ENCODE data around the gene ALOX5. TPM values are rescaled to one million over a fixed set of nuclear protein-coding genes. Genes with fewer than 3 reads are reported as not detected.

The ALOX5 gene
- total RNA-seq, 4 donors from 2014 or later: 12.3 to 46.1 (median 14.7) TPM

DNA sequence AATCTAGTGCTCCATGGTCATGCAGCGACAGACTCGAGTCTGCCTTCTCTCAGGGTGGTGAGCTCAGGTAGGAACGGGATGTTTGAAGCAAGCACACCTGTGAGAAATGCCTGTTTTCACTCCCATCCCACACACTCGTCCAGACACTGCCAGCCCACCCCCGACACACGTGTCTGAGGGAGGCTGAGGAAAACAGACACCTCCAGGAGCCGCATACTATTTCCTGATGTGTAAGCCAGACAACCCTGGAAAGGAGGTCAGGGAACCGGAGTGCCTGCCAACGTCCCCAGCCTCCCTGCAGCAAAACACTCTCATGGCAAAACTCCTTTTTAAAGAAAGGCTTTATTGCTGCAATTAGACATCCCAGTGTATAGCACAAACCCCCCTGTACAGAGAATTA lies 80.2 kb downstream of the ALOX5 start:
- no peak for TF ChIP-seq EP300 (IDR thresholded peaks at IDR 0.05)
- TF ChIP-seq, protein P1, sequence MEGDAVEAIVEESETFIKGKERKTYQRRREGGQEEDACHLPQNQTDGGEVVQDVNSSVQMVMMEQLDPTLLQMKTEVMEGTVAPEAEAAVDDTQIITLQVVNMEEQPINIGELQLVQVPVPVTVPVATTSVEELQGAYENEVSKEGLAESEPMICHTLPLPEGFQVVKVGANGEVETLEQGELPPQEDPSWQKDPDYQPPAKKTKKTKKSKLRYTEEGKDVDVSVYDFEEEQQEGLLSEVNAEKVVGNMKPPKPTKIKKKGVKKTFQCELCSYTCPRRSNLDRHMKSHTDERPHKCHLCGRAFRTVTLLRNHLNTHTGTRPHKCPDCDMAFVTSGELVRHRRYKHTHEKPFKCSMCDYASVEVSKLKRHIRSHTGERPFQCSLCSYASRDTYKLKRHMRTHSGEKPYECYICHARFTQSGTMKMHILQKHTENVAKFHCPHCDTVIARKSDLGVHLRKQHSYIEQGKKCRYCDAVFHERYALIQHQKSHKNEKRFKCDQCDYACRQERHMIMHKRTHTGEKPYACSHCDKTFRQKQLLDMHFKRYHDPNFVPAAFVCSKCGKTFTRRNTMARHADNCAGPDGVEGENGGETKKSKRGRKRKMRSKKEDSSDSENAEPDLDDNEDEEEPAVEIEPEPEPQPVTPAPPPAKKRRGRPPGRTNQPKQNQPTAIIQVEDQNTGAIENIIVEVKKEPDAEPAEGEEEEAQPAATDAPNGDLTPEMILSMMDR (IDR thresholded peaks at IDR 0.05): no peak
- TF ChIP-seq POLR2AphosphoS5 (IDR thresholded peaks at IDR 0.05): no peak
- no peak for TF ChIP-seq POLR2A (IDR thresholded peaks at IDR 0.05)
- Histone ChIP-seq H3K4me3 (no peak overlapping the region), H3K9me3 (no peaks in the 10 kb centered on the region), H3K36me3 (peaks cover 30% of the 10 kb centered on the region), H3K4me1 (no peaks in the 10 kb centered on the region), H3K27me3 (no peaks in the 10 kb centered on the region), H3K27ac (no peak overlapping the region)
- no peak for DNase-seq (ENCODE audit: low spot score in 2 of 2)
- 61% methylated on average over 8 of the region's 9 CpGs for WGBS

DNA sequence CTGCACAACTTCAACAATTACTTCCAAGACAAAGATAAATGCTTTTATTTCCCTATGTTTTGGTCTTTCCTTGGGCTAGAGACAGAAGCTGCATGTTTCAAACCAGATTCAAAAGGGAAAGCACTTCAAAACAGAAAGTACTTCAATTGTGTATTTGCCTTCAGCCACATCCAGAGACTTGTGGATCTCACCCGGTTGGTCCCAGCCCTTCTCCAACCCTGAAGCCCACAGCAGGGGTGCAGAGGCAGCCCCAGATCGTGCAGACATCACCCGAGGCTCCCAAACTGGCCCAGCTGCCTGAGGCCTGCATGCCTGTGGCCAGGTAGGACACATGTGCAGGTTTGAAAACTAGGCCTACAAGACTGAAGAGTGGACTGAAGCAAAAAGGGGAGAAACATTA lies 80.8 kb downstream of the ALOX5 start:
- Histone ChIP-seq H3K4me1 (no peaks in the 10 kb centered on the region), H3K4me3 (no peak overlapping the region), H3K36me3 (peaks cover 36% of the 10 kb centered on the region), H3K27ac (no peak overlapping the region), H3K9me3 (no peaks in the 10 kb centered on the region), H3K27me3 (no peaks in the 10 kb centered on the region)
- no peak for TF ChIP-seq POLR2A (IDR thresholded peaks at IDR 0.05)
- TF ChIP-seq, protein P1 (IDR thresholded peaks at IDR 0.05): no peak
- TF ChIP-seq POLR2AphosphoS5 (IDR thresholded peaks at IDR 0.05): no peak
- no peak for TF ChIP-seq EP300 (IDR thresholded peaks at IDR 0.05)
- DNase-seq (ENCODE audit: low spot score in 2 of 2): no peak
- WGBS: 80% methylated on average over 3 of the region's 3 CpGs

DNA sequence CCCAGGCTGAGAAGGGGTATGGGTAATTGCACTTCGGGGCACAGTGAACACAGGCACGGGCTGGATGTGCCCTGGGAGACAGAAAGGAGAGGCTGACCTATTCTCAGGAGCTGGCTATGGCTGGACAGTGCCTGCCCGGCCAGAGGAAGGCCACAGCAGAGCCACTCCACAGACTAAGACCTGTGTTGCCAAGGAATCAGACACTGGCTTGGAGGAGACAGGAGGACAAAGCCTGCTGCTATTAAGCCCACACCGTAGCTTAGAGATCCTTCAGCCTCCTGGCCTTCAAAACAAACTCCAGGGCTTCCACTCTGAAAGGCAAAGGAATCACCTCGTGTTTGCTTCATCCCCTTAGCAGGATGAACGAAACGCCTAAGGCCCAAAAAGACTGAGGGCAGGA lies 82.2 kb downstream of the ALOX5 start:
- Histone ChIP-seq H3K27ac (no peak overlapping the region), H3K4me3 (no peak overlapping the region), H3K36me3 (peaks cover 49% of the 10 kb centered on the region), H3K27me3 (no peaks in the 10 kb centered on the region), H3K4me1 (no peaks in the 10 kb centered on the region), H3K9me3 (no peaks in the 10 kb centered on the region)
- 97% methylated on average over 5 of the region's 7 CpGs for WGBS
- TF ChIP-seq POLR2A (IDR thresholded peaks at IDR 0.05) (no peak), POLR2AphosphoS5 (IDR thresholded peaks at IDR 0.05) (no peak), EP300 (IDR thresholded peaks at IDR 0.05) (no peak)
- TF ChIP-seq, protein P1 (IDR thresholded peaks at IDR 0.05): no peak
- DNase-seq (ENCODE audit: low spot score in 2 of 2): no peak

- no peak for DNase-seq (ENCODE audit: low spot score in 2 of 2)
- no peaks in the 10 kb centered on the region for H3K9me3 ChIP-seq
- H3K27ac ChIP-seq: no peak overlapping the region
- H3K36me3 ChIP-seq: peaks cover 50% of the 10 kb centered on the region
- H3K4me3 ChIP-seq: no peak overlapping the region
- H3K27me3 ChIP-seq: no peaks in the 10 kb centered on the region
- 91% methylated on average over 5 of the region's 7 CpGs for WGBS
- TF ChIP-seq EP300 (IDR thresholded peaks at IDR 0.05): no peak
- TF ChIP-seq POLR2AphosphoS5 (IDR thresholded peaks at IDR 0.05): no peak
- no peak for TF ChIP-seq POLR2A (IDR thresholded peaks at IDR 0.05)
- TF ChIP-seq, protein P1 (IDR thresholded peaks at IDR 0.05): no peak
- H3K4me1 ChIP-seq: no peaks in the 10 kb centered on the region
Measured at GRCh38 chr10:45456822-45457221, 82.8 kb downstream of the ALOX5 start.

DNA sequence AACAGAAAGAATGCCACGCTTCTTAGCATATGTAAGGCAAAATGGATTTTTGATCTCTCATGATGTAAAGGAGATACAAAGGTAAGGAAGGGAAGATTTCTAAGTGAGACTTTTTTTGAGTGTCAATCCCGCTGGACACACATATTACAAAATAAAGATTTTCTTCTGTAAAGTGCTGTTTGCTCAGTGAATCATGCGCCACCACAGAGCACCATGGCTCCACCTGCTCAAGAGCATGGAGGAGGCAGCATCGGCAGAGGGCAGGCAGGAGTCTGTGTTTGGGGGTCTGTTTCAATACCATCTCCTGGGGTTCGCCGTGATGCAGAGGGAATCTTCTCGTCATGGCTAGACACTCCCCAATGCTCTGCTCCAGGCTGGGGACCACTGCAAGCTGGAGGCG lies 83.5 kb downstream of the ALOX5 start:
- DNase-seq (ENCODE audit: low spot score in 2 of 2): no peak
- 93% methylated on average over 8 of the region's 8 CpGs for WGBS
- Histone ChIP-seq H3K36me3 (peaks cover 50% of the 10 kb centered on the region), H3K4me3 (no peak overlapping the region), H3K27me3 (no peaks in the 10 kb centered on the region), H3K27ac (no peak overlapping the region), H3K4me1 (no peaks in the 10 kb centered on the region), H3K9me3 (no peaks in the 10 kb centered on the region)
- TF ChIP-seq EP300 (IDR thresholded peaks at IDR 0.05): no peak
- TF ChIP-seq, protein P1 (IDR thresholded peaks at IDR 0.05): no peak
- no peak for TF ChIP-seq POLR2A (IDR thresholded peaks at IDR 0.05)
- TF ChIP-seq POLR2AphosphoS5 (IDR thresholded peaks at IDR 0.05): no peak

All from suprapubic skin (tissue), 4 donors.